Endometrial microvascular endothelial cells (primary cell): ENCODE data around the gene KBTBD2. TPM values are rescaled to one million over a fixed set of nuclear protein-coding genes. Genes with fewer than 3 reads are reported as not detected.
"Not testable (repeated sequence)": the region's sequence is repeated elsewhere in the genome, so short reads cannot be mapped to it uniquely, and the experiment has no call there.

Source experiments
- in situ Hi-C: cut with HindIII; loops from 2 replicates; pipeline ENCODE4 v1.10.0; 2017; ENCODE audit warnings: low sequenced_read_pairs, low pct_unique_long_range_greater_than_20kb; ENCODE audit errors: inconsistent ontology term
- total RNA-seq: library from RNA; depleted of rRNA; stranded (reverse); fragments of >200 nt; gene quantifications from one replicate; pipeline ENCODE4 v1.2.3, GENCODE V29; 2015; ENCODE audit errors: inconsistent ontology term

The KBTBD2 gene
- total RNA-seq, 1 donor from 2014 or later: 26.5 TPM

DNA sequence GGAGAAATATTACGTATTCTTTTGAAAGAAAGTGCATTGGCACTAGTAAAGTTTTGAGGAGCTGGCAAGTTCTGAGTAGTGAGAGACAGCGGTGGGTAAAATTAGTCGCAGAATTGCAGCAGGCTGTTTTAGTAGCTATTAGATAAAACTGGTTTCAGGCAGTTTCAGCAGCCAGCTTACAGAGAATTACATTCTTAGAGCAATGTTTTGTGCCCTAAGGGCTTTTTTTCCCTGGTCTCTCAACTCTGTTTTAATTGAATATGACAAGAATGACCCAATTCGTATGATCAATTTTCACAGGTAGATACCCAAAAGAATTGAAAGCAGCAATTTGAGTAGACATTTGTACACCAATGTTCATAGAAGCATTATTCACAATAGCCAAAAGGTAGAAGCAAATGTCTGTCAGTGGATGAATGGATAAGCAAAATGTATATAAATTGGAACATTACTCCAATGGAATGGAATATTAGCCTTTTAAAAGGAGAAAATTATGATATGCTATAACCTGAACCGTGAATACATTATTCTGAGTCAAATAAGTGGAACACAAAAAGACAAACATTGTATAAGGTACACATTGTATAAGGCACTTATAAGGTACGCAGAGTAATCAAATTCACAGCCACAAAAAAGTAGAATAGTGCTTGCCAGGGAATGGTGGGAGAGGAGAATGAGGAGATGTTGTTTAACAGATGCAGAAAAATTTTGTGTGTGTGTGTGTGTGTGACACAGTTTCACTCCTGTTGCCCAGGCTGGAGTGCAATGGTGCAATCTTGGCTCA, 5.2 kb upstream of the KBTBD2 start:
- in situ Hi-C loops: no loop called here

DNA sequence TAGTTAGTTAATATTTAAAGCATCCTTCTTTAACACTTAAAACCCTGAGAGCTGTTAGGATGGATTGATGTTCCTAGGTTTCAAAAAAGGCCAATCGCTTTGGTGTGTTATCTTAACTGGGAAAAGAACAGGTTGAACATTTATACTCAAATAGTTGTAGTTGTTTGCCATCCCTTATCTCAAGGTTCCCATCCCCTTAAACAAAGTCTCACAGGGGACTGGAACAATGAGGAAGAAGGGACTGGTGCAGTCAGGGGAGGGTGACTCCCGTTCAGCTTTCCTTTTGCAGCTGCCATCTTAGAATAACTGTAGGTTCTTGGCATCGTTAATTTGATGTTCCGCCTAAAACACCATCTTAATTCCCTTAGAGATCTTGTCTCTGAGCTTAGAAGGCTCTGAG, 2.6 kb upstream of the KBTBD2 start:
- in situ Hi-C loops: no loop called here

DNA sequence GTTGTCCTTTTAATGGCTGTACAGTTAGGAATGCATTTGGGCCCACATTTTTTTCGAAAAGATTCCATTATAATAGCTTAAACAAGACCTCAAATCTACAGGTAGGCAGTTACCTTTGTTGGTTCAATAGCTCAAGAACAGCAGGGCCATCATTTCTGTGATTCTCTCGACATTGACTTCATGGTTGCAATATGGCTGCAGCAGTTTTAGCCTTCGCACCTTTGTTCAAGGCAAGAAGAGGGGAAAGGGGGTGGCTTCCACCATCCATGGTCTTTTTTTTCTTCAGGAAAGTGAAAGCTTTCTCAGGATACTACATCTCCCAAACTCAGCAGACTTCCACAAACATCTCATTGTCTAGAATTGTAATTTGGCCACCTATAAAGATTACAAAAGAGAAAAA, 2.2 kb upstream of the KBTBD2 start:
- in situ Hi-C loops: no loop called here

DNA sequence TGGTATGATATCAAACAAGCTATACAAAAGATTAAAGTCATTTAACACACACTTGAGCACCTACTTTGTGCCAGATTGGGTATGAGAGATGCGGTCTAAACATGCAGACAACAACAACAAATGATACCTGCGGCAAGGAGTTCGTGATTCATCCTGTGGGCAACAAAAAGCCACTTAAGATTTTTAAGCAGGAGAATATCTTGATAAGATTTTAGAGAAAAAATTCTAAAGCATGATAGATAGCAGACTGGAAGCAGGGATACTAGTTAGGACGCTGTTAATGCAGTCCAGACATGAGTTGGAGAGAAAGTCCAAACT, 1.6 kb upstream of the KBTBD2 start:
- in situ Hi-C loops: no loop called here

DNA sequence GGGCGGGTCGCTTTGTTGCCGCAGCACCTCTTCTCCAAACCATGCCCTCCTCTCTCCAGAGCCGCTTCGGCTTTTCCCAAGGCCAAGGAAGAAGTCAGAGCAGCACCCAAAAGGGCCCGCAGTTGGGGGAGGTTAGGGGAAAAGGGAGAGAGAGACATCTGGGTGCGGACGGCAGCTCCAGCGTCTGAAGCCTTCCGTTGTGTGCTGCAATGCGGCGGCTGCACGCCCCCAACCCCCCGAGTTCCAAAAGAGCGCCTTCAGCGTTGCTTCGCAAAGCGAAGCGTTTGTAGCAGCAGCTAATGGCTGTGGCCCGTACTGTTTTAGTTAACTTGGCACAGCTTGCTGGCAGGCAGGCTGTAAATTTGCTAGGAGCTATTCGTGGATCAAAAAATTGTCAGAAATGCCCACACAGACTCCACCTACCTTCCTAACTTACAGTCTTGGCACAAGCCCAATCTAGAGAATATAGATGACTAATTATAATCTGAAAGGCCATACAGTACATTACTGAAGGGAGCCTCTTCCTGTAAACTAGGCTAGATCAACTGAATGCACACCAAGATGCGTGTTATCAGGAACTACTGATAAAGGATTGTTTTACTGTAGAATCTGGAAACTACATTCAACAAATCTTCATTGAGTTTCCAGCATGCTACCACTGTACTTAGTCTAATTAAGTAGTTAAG, 1.1 kb upstream of the KBTBD2 start:
- in situ Hi-C loops: no loop called here

DNA sequence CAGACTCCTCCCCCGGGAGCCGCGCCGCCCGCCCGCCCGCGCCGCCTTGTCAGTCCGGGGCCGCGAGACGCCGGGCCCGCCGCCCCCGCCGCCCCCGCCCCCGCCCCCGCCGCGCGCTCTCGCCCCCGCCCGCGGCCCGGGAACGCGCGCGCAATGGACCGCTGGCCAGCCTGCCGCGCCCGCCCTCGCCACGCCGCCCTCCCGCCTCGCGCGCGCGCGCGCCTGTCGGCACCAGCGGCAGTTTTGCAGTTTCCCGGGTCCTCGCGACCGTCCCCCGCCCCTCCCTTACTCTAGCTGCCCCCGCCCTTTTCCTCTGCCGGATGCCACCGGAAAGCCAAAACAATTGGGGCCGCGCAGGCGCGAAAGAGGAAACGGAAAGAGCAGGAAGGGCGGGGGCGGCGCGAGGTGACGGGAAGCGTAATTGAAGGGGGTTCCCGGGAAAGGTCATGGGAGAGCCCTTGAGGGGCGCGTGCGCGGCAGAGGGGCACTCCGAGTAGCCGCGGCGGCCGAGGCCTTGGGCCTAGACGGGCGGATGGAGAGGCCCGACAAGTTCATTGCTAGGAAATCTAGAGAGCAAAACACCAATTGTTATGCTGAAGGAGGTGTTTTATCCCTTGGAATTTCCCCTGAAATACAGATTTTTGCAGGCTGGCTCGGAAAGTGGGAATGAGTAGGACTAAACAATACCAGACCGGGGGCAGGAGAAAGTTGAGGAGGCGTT, 400 bp upstream of the KBTBD2 start:
- in situ Hi-C loops: no loop called here

DNA sequence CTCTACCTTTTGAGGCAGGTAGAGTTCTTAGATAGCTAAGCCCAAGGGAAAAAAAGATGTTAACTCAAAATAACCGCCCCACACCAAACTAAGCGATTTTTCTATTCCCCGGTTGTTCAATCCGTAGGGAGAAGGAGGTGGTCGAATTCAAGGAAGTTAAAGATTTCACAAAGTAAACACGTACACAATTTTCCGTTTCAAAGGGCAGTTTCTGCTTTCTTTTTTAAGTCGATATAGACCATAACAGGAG, 842 bp downstream of the KBTBD2 start:
- in situ Hi-C loops: no loop called here

DNA sequence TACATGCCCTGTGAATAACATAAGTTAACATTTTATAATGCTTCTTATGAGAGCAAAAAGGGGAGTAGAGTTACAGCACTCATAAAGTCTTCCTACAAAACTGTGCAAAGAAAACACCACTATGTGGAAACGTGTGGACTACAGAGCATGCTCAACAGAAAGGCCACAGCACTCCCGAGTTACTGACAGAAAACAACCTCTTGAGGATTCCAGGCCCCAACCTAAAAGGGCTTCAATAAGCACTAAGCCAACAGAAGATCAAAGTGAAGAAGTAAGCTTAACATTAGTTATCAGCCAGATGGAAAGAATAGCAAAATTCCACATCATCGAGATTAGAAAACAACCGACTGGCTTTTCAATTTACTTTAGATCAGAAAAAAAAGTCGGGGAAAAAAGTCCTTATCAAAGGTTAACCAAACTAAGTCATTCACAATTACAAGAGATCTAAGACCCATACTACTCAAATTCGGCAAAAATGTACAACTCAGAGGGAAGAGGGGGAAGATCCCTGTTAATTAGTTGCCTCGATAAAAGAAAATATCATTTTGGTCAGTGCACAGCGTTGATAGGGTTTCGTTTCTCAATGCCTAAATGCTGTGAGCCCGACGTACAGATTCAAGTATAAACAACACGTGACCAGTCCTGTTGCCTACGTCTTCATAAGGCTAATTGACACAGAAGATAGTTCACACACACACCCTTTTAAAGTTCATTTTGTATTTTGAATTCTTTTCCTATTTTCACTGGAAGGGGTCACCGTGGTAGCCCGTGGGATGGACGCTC, 1.4 kb downstream of the KBTBD2 start:
- in situ Hi-C loops: no loop called here

DNA sequence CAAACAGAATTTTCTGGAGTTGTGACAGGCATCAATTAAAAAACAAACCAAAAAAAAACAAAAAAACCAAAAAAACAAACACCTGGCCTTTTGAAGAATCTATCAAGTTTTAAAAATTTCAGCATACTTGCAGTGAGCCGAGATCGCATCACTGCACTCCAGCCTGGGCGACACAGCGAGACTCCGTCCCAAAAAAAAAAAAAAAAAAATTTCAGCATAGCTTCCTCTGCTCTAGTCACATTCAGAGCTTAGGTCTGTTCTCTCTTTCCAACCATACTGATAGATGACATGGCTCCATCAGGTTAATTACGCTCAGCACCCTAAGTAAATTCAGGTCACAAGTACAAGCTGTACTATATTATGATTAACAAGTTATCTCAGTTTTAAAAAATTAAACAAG, 3.1 kb downstream of the KBTBD2 start:
- in situ Hi-C loops: no loop called here

DNA sequence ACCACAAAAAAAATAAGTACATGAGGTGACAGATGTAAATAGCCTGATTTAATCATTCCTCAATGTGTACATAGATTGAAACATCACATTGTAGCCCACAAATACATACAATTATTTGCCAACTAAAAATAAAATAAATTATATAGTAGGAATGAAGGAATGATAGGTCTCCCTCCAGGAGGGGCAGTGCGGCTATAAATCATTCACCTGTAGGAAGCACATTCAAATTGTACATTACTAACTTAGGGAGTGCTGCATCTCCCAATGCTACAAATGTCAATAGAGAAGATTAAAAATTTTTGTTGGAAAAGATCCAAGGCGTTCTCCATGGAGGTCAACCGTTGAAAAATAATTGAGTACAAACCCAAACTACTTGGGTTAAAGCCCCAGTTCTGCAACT, 4.2 kb downstream of the KBTBD2 start:
- in situ Hi-C loops: no loop called here

DNA sequence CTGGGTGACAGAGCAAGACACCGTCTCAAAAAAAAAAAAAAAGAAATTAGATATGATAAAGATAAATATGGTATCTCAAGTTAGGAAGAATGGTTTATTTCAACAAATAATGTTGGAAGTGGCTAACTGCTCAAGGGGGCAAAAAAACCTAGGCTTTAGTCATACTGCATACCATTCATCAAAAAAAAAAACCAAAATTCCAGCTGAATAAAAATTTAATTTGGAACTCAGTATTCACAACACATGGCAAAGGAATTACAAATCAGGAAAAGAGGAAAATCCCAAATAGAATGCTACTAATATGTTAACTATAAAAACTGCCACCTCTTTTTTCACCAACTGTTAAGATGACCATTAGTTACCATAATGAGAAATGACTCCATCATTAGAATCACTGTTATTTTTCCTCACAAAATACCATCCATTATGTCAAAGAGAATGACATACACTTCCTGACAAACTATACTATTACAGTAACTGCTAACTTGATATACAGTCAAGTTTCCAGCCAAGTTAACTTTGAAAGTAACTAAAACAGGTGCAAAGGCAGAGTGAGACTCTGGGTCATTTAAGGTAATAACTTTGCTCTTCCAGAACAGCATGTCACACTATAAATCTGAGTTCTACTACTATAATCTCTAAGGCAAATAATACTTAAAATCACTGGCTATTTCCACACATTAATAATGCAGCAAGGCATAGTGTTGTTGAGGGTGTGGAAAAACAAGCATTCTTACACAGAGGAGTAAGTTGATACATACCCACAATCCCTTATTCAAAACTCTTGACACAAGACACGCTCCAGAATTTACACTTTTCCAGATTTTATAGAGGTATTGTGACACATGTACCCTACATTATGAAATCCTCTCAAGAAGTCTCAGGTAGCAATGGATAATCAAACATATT, 10.2 kb downstream of the KBTBD2 start:
- in situ Hi-C loops: no loop called here

DNA sequence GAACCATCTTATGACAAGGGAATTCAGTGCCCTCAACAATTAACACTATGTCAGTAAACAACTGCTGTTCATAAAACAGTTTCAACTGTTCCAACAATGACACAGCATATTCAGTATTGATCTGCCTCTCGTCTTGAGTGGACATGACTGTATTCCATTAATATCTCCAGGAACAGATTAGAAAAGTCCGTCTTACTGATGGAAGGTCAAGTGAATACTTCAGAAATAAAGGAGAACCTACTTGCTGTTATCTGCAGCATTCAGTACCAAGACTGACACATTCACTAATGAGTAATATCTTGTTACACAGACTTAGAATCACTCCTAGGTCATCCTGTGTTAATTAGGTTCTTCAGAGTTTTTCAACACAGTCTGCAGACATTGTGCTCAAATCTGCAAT, 12.1 kb downstream of the KBTBD2 start:
- in situ Hi-C loops: no loop called here

DNA sequence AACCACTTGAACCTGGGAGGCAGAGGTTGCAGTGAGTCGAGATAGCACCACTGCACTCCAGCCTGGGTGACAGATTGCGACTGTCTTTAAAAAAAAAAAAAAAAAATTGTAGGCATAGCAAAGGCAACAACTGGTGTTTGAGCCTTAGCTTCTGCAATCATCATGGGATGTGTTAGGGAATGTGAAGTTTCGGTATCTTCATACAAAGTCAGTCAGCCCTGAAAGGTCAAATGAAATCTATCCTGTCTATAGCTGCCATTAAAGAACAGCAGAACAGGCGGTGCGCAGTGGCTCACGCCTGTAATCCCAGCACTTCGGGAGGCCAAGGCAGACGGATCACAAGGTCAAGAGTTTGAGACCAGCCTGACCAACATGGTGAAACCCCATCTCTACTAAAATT, 13.5 kb downstream of the KBTBD2 start:
- in situ Hi-C loops: not testable (repeated sequence)

DNA sequence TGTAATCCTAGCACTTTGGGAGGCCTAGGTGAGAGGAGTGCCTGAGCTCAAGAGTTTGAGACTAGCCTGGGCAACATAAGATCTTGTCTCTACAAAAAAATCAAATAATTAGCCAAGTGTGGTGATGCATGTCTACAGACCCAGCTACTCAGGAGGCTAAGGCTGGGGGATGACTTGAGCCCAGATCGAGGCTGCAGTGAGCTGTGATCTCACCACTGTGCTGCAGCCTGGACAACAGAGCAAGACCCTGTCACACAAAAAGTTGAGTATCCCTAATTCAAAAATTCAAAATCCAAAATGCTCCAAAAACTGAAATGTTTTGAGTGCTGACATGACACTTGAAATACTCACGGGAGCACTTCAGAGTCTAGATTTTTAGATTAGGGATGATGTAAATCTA, 19.1 kb downstream of the KBTBD2 start:
- in situ Hi-C loops: no loop called here

DNA sequence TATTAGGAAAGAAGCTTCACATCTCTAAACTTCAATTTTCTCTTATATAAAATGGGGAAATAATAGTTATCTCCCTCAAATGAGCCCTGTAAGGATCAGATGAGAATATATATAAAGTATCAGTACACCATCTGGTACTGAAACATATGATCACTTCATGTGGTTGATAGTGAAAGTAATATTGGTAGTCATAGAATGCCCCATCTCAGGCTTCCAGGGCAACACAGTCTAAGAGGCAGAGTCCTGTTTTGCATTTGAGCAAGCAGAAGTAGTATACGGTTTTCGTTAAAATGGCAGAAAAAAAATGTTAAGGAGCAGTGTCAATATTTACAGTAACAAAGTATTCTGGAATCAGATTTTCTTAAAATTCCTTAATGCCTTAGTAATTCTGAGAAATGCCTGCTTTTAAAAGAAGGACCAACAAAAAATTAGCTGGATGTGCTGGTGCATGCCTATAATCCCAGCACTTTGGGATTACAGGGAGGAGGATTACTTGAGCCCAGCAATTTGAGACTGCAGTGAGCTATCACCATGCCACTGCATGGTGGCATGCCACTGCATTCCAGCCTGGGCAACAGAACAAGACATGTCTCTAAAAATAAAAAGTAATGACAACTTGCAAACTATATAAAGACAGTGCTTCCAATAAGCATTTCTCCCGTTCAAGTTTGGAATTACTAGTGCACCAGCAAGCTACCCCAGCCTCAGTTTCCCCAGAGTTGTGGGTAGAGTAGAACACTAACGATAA, 19.8 kb downstream of the KBTBD2 start:
- in situ Hi-C loops: no loop called here

DNA sequence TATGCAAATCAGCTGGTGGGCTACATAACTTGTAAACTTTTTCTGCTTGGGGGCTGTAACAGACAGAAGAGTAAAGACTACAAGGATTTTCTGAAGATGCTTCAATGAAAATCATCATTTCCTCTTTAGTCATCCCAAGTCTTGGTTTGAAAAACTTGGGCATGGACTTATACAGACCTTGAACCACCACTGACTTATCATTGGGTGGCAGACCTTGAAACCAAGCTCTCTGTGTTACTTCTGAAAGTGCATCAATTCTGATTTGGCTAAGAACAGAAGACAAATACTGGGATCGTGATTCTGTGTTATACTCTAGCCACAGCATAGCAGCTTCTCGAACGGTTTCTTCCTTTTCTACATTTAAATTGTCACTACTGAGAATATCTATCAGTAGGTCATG, 21.3 kb downstream of the KBTBD2 start:
- in situ Hi-C loops: no loop called here

DNA sequence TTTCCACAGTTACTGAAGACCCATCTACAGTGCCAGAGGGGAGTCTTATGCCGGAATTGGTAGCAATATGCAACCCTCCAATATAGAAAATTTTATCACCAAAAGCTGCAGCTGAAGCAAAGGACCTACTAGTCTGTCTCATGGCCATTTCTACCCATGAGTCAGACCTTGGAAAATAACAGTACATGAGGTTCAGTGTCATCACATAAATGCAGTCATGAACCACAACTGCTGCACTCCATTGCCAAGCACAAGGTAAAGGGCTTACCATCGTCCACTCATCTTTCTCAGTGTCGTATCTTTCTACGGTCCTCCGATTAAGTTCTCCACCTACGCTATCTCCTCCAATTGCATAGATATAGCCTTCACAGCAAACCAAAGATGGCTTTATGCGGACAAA, 21.8 kb downstream of the KBTBD2 start:
- in situ Hi-C loops: no loop called here

DNA sequence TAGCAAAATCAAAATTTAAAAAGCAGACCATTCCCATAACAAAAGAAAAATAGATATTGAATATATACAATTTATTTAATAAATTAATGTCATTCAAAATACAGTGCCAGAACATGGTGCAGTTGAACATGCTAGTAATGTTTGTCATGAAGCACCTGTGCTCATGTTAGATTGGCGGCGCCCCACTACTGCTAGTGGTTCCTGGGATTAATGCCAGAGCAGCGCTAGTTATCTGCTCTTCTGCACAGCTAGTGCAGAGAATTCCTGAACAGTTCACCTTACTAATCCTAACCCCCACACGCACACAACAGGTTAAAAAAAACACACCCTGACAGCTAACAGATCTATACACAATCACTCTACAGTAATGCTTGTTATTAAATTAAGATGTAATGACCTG, 23.4 kb downstream of the KBTBD2 start:
- in situ Hi-C loops: no loop called here
